ENCODE results near the gene CAPNS2. TPM values are rescaled to one million over a fixed set of nuclear protein-coding genes. Genes with fewer than 3 reads are reported as not detected.

CAPNS2 gene
- total and polyA plus RNA-seq, 2 of the 8 experiments (the other 6 are each of a cell fraction or from before 2014, with no cell fraction given), result not detected

GRCh38 chr16:55543472-55543871 is 23.0 kb upstream of the CAPNS2 start:
- Histone ChIP-seq H3K79me2 (ENCODE audit: control insufficient read depth in 1 of 2, insufficient read depth in 2 of 2, low read length in 2 of 2) (no peaks in the 10 kb centered on the region), H2AFZ (ENCODE audit: low read length) (no peak overlapping the region), H2BK15ac (ENCODE audit: low read length) (no peak overlapping the region), H3K23me2 (ENCODE audit: low read depth, low read length) (no peaks in the 10 kb centered on the region), H3K36me3 (ENCODE audit: control insufficient read depth in 2 of 4, insufficient read depth in 4 of 4, low read length in 3 of 4) (no peaks in the 10 kb centered on the region), H2AK5ac (ENCODE audit: low read depth, low read length) (no peak overlapping the region), H3K23ac (ENCODE audit: insufficient read length) (no peak overlapping the region), H3K9me3 (ENCODE audit: insufficient read depth in 2 of 2, low read depth in 1 of 2, low read length in 1 of 2) (no peaks in the 10 kb centered on the region), H3K9ac (replicated peaks in 1 of 4; ENCODE audit: extremely low read depth in 1 of 4, low read depth in 3 of 4, low read length in 3 of 4) (no peak overlapping the region), H4K8ac (ENCODE audit: extremely low read depth, insufficient read depth, low read length) (no peak overlapping the region), H3K79me1 (ENCODE audit: low read depth, low read length) (no peaks in the 10 kb centered on the region), H4K5ac (ENCODE audit: insufficient read length, low read depth, low read length) (no peak overlapping the region), H3K4me1 (replicated peaks in 1 of 4; ENCODE audit: control insufficient read depth in 3 of 4, insufficient read depth in 4 of 4, low read length in 3 of 4) (no peaks in the 10 kb centered on the region), H2BK120ac (replicated peaks; ENCODE audit: low read depth, low read length) (no peak overlapping the region), H3K4ac (replicated peaks; ENCODE audit: insufficient read length, low read depth, low read length) (no peak overlapping the region), H4K91ac (replicated peaks; ENCODE audit: insufficient read length, low read length) (no peak overlapping the region), H3K27me3 (replicated peaks in 1 of 4; ENCODE audit: control insufficient read depth in 3 of 4, extremely low read depth in 1 of 4, insufficient read depth in 3 of 4, low read length in 3 of 4) (no peaks in the 10 kb centered on the region; a peak in 1 of 7 replicates), H3K56ac (replicated peaks; ENCODE audit: insufficient read length, low read depth, low read length) (no peak overlapping the region), H2BK5ac (ENCODE audit: low read depth, low read length) (no peak overlapping the region), H4K20me1 (replicated peaks in 1 of 2; ENCODE audit: control insufficient read depth in 1 of 2, insufficient read depth in 2 of 2, low read length in 2 of 2) (no peaks in the 10 kb centered on the region), H2BK12ac (ENCODE audit: low read depth, low read length) (no peak overlapping the region), H3K14ac (ENCODE audit: insufficient read length) (no peak overlapping the region), H3K18ac (ENCODE audit: extremely low read depth, low read length) (no peak overlapping the region), H3K4me3 (ENCODE audit: extremely low read depth in 1 of 4, insufficient read depth in 2 of 4, low read depth in 3 of 4, low read length in 4 of 4) (no peak overlapping the region), H3K27ac (ENCODE audit: low read depth, low read length) (no peak overlapping the region), H2BK20ac (ENCODE audit: low read length) (no peak overlapping the region), H3K4me2 (ENCODE audit: insufficient read depth in 1 of 2, low read depth in 2 of 2, low read length in 2 of 2) (no peak overlapping the region)
- FAIRE-seq, result no peak
- WGBS, 2 experiments (ENCODE audit: extremely low coverage in 1 of 2, insufficient coverage in 1 of 2, insufficient read length in 1 of 2, insufficient replicate concordance in 2 of 2, low coverage in 1 of 2, low lambda C conversion rate in 2 of 2, missing lambda C conversion rate in 1 of 2), result 73% methylated on average over 2 of the region's 2 CpGs; no CpG with 5 or more reads in 1 of the 2 experiments
- ChIA-PET POLR2A (ENCODE audit: partially characterized antibody) (no interaction called here), CTCF (ENCODE audit: partially characterized antibody) (interaction anchor here (0.6 to 7.4 kb wide), 3 partner anchors 74 to 299 kb away, joined by 3 to 81 read pairs (median 3); no protein-coding TSS in a partner anchor)
- no peak for DNase-seq (ENCODE audit: low read depth in 1 of 2, low spot score in 2 of 2)
- no peak for TF ChIP-seq CHD1 (IDR thresholded peaks at IDR 0.05; ENCODE audit: low read depth, low read length)
